ENCODE results near the gene TBC1D22A. TPM values are rescaled to one million over a fixed set of nuclear protein-coding genes. Genes with fewer than 3 reads are reported as not detected.

Gene TBC1D22A
- total and polyA plus RNA-seq, 9 of the 15 experiments (the other 6 are each of a cell fraction or from before 2014, with no cell fraction given): 0.20 to 11.5 (median 5.2) TPM

- in situ Hi-C loops (cut with MboI): no loop called here
- ATAC-seq: no peak
- TF ChIP-seq ID3 (CRISPR knock-in tag; IDR thresholded peaks at IDR 0.05): no peak
- no peak for TF ChIP-seq ID3 (tag; IDR thresholded peaks at IDR 0.05)
- no peak for TF ChIP-seq ZSCAN32 (CRISPR knock-in tag; IDR thresholded peaks at IDR 0.05)
- TF ChIP-seq KLF13 (tag; IDR thresholded peaks at IDR 0.05; ENCODE audit: borderline replicate concordance, low read depth): no peak
- TF ChIP-seq ZNF79 (CRISPR knock-in tag; IDR thresholded peaks at IDR 0.05; ENCODE audit: low read depth): no peak
- no peak for TF ChIP-seq ZNF318 (IDR thresholded peaks at IDR 0.05; ENCODE audit: borderline replicate concordance in 1 of 2, low read depth in 1 of 2)
- TF ChIP-seq ZNF133 (CRISPR knock-in tag; IDR thresholded peaks at IDR 0.05): no peak
- 0 out of 4 replicates have a peak, but pooled peaks of 1 of the 2 experiments have one; percentile 6 for TF ChIP-seq RAD21 (CRISPR knock-in tag; conservative IDR thresholded peaks at IDR 0.05 in 1 of 2, IDR thresholded peaks at IDR 0.05 in 1 of 2)
- TF ChIP-seq CTCF (IDR thresholded peaks at IDR 0.05 in 2 of 3, conservative IDR thresholded peaks at IDR 0.05 in 1 of 3; ENCODE audit: insufficient read depth in 2 of 3, low read depth in 1 of 3, low read length in 3 of 3): 0 out of 6 replicates have a peak, but pooled peaks of 1 of the 3 experiments have one; percentile 17
- no peak for TF ChIP-seq CBX8 (IDR thresholded peaks at IDR 0.05; ENCODE audit: borderline replicate concordance, extremely low read depth, low read depth, low read length, poor library complexity, severe bottlenecking)
- no peak for TF ChIP-seq BRD4 (IDR thresholded peaks at IDR 0.05)
These were observed 223.0 kb downstream of the TBC1D22A start for GRCh38 chr22:46985507-46985882.

More at GRCh38 chr22:46985507-46985882, 223.0 kb downstream of the TBC1D22A start:
- H3K79me2 ChIP-seq (ENCODE audit: control insufficient read depth, insufficient read depth, low read length): no peaks in the 10 kb centered on the region
- H3K4me1 ChIP-seq (replicated peaks in 1 of 2; ENCODE audit: control insufficient read depth in 2 of 2, insufficient read depth in 2 of 2, low read length in 2 of 2): no peaks in the 10 kb centered on the region
- H3K27ac ChIP-seq (ENCODE audit: extremely low read depth, low read depth, low read length): no peak overlapping the region
- no peak overlapping the region for H2AFZ ChIP-seq (ENCODE audit: low read depth, low read length)
- H4K20me1 ChIP-seq (replicated peaks; ENCODE audit: control insufficient read depth, insufficient read depth, low read length): no peaks in the 10 kb centered on the region
- H3K4me2 ChIP-seq (ENCODE audit: insufficient read depth, low read length): no peak overlapping the region
- no TSS peak for BruUV-seq (replicated peaks)
- intact Hi-C loops (cut with micrococcal nuclease): no loop called here
- H3K9ac ChIP-seq (ENCODE audit: insufficient read depth in 1 of 2, low read depth in 2 of 2, low read length in 2 of 2): no peak overlapping the region
- FAIRE-seq: no peak
- H3K4me3 ChIP-seq: no peak overlapping the region
- H3K9me3 ChIP-seq (replicated peaks; ENCODE audit: control insufficient read depth, insufficient read depth, low read depth, low read length): no peaks in the 10 kb centered on the region
- ChIA-PET CTCF (ENCODE audit: low intra/inter-chr PET ratio) (no interaction called here), POLR2A (interaction anchor here (0.6 kb wide), 1 partner anchor 9 kb away, joined by 3 read pairs; no protein-coding TSS in a partner anchor)
- no peaks in the 10 kb centered on the region for H3K36me3 ChIP-seq (ENCODE audit: control insufficient read depth, insufficient read depth, low read length)
- no peaks in the 10 kb centered on the region for H3K27me3 ChIP-seq (ENCODE audit: control insufficient read depth in 2 of 2, insufficient read depth in 2 of 2, low read length in 2 of 2)
- no peaks in the 10 kb centered on the region for H3K9me1 ChIP-seq (ENCODE audit: control insufficient read depth, insufficient read depth, low read length)
- DNase-seq (ENCODE audit: extremely low read depth in 1 of 4, low spot score in 3 of 4): no peak
- WGBS (ENCODE audit: insufficient coverage, low coverage, missing lambda C conversion rate): 69% methylated on average over 8 of the region's 8 CpGs

All from K562 (cell line).